Activated T-helper 1 cell treated with anti-CD3 and anti-CD28 coated beads, Interleukin-12 subunit alpha, Interleukin-12 subunit beta, Interleukin-2, Interleukin-4 antibody, amounts not matched to agents 30 ng/mL and 10 ng/mL and 1 ng/mL, durations not matched to agents 14 hours and 24 hours and 36 hours (primary cell): ENCODE results near the gene PPP2R5C. TPM values are rescaled to one million over a fixed set of nuclear protein-coding genes. Genes with fewer than 3 reads are reported as not detected.

Experiments
- DNase-seq: peaks from one replicate; pipeline ENCODE4 v3.0.0; 2021; ENCODE audit warnings: low spot score
- H3K27ac Mint-ChIP-seq: one replicate; pipeline ENCODE4 v1.8.0; 2021; ENCODE audit warnings: mild to moderate bottlenecking, mixed read lengths
- H3K27me3 Mint-ChIP-seq: one replicate; pipeline ENCODE4 v1.8.0; 2022; ENCODE audit warnings: mild to moderate bottlenecking, moderate library complexity, mixed read lengths; ENCODE audit not compliant: insufficient read depth
- H3K36me3 Mint-ChIP-seq: one replicate; pipeline ENCODE4 v1.8.0; 2021; ENCODE audit warnings: low read depth, mixed read lengths
- H3K4me1 Mint-ChIP-seq: one replicate; pipeline ENCODE4 v1.8.0; 2021; ENCODE audit warnings: low read depth, mixed read lengths
- H3K4me3 Mint-ChIP-seq: one replicate; pipeline ENCODE4 v1.8.0; 2021; ENCODE audit warnings: mild to moderate bottlenecking, moderate library complexity, mixed read lengths
- H3K9me3 Mint-ChIP-seq: one replicate; pipeline ENCODE4 v1.8.0; 2021; ENCODE audit warnings: mixed read lengths
- intact Hi-C: fragments of 100-400 bp; cut with micrococcal nuclease; formaldehyde crosslinking; loops from one replicate; pipeline ENCODE4 v1.15.1; 2024
- total RNA-seq: library from RNA; stranded (reverse); gene quantifications from 2 replicates; pipeline ENCODE4 v1.2.3, GENCODE V29; 2022

Gene PPP2R5C
- total RNA-seq, 1 donor from 2014 or later, result 157 TPM

DNA sequence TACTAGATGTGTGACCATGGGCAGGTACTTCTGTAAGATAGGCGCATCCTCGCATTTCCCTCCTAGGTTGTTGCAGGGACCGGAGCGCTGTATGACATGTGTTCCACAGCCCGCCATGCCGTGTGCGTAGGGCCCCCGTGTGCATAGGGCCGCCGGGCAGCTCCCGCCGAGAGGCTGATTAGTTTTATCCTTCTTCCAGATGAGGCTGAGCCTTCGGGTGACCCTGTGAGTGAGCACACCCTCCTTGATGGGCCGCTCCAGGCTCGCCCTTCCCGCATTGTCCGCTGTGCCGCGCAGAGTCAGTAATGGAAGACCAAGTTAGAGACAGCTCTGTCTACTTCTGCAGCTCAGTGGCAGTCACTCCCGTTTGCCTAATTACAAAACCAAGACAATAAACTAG, 130.0 kb downstream of the PPP2R5C start:
- Mint-ChIP-seq H3K4me1 (no peaks in the 10 kb centered on the region), H3K27me3 (no peaks in the 10 kb centered on the region), H3K4me3 (no peak overlapping the region), H3K36me3 (peaks cover 41% of the 10 kb centered on the region), H3K9me3 (no peaks in the 10 kb centered on the region), H3K27ac (no peak overlapping the region)
- no peak for DNase-seq
- intact Hi-C loops, result no loop called here

DNA sequence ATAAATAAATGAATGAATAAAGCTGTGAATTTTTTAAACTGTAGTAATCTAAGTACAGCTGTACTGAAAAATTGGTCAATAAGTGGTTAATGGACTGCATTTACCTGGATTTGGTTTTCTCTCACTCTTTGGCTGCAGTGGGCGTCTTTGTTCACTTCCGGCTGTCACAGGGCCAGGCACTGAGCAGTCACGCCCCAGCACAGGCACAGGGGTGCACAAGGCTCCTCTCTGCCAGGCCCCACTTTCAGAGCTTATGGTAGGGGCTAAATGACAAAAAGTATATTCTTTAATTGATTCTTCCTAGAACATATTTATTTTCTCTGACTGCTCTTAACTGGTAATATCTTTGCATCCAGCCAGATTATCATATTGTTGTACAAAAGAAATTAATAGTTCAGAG, 132.2 kb downstream of the PPP2R5C start:
- H3K27me3 Mint-ChIP-seq, result no peaks in the 10 kb centered on the region
- no peak overlapping the region for H3K4me3 Mint-ChIP-seq
- H3K9me3 Mint-ChIP-seq, result no peaks in the 10 kb centered on the region
- DNase-seq, result no peak
- no peaks in the 10 kb centered on the region for H3K4me1 Mint-ChIP-seq
- no peak overlapping the region for H3K27ac Mint-ChIP-seq
- intact Hi-C loops, result no loop called here
- H3K36me3 Mint-ChIP-seq, result peaks cover 56% of the 10 kb centered on the region

DNA sequence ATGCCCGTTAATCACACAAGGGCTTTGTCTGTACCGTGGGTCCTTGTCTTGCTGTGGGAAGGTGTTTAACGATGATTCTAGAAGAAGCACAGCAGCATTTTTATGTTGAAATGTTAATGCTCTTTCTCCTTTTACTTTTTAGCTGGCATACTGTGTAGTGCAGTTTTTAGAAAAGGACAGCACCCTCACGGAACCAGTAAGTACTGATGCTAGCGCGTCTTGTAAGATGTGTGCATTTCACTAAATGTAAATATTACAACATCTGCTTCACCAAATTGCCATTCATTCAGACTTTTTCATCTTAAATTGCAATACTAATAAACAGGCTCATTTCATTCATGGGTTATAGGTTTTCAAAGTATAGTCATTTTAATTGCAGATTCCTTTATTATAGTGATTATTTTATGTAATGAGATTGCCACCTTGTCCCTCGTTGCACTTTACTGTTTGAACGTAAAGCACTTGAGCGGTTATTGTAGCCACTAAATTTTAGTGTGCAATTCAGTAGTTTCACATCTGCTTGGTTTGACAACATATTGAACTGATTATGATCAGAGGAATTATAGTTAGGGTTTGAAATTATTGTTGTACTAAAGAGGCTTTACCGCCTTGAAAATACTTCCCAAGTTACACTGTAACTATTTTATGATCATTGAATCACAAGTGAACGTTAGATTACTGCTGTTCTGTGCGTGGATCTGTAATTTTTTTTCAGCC, 133.0 kb downstream of the PPP2R5C start:
- H3K9me3 Mint-ChIP-seq, result no peaks in the 10 kb centered on the region
- H3K4me3 Mint-ChIP-seq, result no peak overlapping the region
- no peak for DNase-seq
- no peaks in the 10 kb centered on the region for H3K4me1 Mint-ChIP-seq
- no peaks in the 10 kb centered on the region for H3K27me3 Mint-ChIP-seq
- H3K36me3 Mint-ChIP-seq, result peaks cover 57% of the 10 kb centered on the region
- intact Hi-C loops, result no loop called here
- no peak overlapping the region for H3K27ac Mint-ChIP-seq

GRCh38 chr14:101895256-101895655, 133.7 kb downstream of the PPP2R5C start:
- DNase-seq, result no peak
- H3K4me3 Mint-ChIP-seq, result no peak overlapping the region
- H3K4me1 Mint-ChIP-seq, result no peaks in the 10 kb centered on the region
- H3K36me3 Mint-ChIP-seq, result peaks cover 54% of the 10 kb centered on the region
- H3K27me3 Mint-ChIP-seq, result no peaks in the 10 kb centered on the region
- no peak overlapping the region for H3K27ac Mint-ChIP-seq
- intact Hi-C loops, result no loop called here
- no peaks in the 10 kb centered on the region for H3K9me3 Mint-ChIP-seq

GRCh38 chr14:101897326-101897725, 135.8 kb downstream of the PPP2R5C start:
- Mint-ChIP-seq H3K9me3 (no peaks in the 10 kb centered on the region), H3K27me3 (no peaks in the 10 kb centered on the region), H3K36me3 (peaks cover 63% of the 10 kb centered on the region), H3K27ac (no peak overlapping the region), H3K4me3 (no peak overlapping the region), H3K4me1 (no peaks in the 10 kb centered on the region)
- no peak for DNase-seq
- intact Hi-C loops, result no loop called here

DNA sequence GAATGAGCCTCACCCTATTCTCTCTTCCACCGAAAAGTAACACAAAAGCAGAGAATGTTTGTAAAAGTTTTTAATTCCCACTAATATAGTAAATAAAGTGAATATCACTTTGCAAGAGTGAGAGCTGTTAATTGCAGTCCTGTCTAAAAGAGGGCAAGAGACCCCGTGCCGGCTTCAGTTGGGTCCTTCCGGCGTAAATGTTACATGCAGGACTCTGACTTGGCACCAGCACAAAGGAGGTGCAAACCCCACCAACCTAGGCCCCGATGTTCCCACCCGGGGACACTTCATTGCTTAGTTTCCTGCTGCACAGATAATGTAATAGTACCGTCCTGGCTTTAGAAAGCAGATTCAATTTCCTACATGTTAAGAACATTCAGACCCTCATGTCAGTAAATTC, 136.9 kb downstream of the PPP2R5C start:
- no peaks in the 10 kb centered on the region for H3K4me1 Mint-ChIP-seq
- peaks cover 70% of the 10 kb centered on the region for H3K36me3 Mint-ChIP-seq
- H3K4me3 Mint-ChIP-seq, result no peak overlapping the region
- H3K27ac Mint-ChIP-seq, result no peak overlapping the region
- DNase-seq, result no peak
- H3K9me3 Mint-ChIP-seq, result no peaks in the 10 kb centered on the region
- H3K27me3 Mint-ChIP-seq, result no peaks in the 10 kb centered on the region
- intact Hi-C loops, result no loop called here

DNA sequence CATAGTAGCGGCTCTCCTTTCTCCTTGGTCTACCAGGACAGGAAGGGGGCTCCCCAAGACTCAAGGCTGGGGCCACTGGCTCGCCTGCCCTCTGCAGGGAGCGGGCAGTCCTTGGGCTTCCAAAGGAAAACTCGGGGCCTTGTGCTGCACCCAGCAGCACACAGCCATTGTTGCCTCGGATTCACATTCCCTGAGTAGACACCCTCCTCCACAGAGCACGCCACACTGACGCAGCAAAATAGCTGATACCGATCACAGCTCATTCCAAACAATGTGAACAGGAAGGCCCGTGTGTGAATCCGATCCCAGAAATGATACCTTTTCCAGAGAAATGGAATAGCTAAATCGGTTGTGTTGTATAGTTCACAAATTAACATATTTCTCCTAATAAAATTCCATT, 137.8 kb downstream of the PPP2R5C start:
- H3K9me3 Mint-ChIP-seq, result no peaks in the 10 kb centered on the region
- no peak overlapping the region for H3K4me3 Mint-ChIP-seq
- no peaks in the 10 kb centered on the region for H3K27me3 Mint-ChIP-seq
- no peak for DNase-seq
- intact Hi-C loops, result no loop called here
- no peaks in the 10 kb centered on the region for H3K4me1 Mint-ChIP-seq
- no peak overlapping the region for H3K27ac Mint-ChIP-seq
- peaks cover 64% of the 10 kb centered on the region for H3K36me3 Mint-ChIP-seq

- Mint-ChIP-seq H3K27me3 (no peaks in the 10 kb centered on the region), H3K4me3 (no peak overlapping the region), H3K9me3 (no peaks in the 10 kb centered on the region), H3K36me3 (peaks cover 64% of the 10 kb centered on the region), H3K27ac (no peak overlapping the region), H3K4me1 (no peaks in the 10 kb centered on the region)
- intact Hi-C loops, result no loop called here
- no peak for DNase-seq
Observed at GRCh38 chr14:101900253-101900652, 138.7 kb downstream of the PPP2R5C start.

DNA sequence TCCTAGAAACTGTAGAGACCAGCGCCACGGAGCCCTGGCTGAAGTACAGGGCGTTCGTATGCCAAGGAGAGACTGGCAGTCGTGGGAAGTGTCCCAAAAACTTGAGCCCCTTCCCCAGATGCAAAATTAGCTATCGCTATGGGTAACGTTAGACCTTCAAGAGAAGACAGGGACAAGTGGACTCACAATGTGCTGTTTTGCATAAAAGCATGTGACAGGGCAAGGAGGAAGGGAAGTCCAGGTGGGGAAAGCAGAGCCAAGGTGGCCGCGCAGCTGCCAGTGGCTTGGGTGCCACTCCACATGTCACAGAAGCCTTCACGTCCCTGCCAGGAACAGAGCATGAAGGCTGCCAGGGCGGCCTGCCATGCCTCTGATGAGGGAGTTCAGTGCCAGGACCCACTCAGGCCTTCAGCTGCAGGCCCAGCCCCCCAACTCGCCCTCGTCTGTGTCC, 141.6 kb downstream of the PPP2R5C start:
- peaks cover 57% of the 10 kb centered on the region for H3K36me3 Mint-ChIP-seq
- no peak overlapping the region for H3K27ac Mint-ChIP-seq
- no peak for DNase-seq
- no peaks in the 10 kb centered on the region for H3K9me3 Mint-ChIP-seq
- H3K4me1 Mint-ChIP-seq, result no peaks in the 10 kb centered on the region
- H3K4me3 Mint-ChIP-seq, result no peak overlapping the region
- H3K27me3 Mint-ChIP-seq, result no peaks in the 10 kb centered on the region
- intact Hi-C loops, result no loop called here

GRCh38 chr14:101905614-101906013, 144.1 kb downstream of the PPP2R5C start:
- H3K4me3 Mint-ChIP-seq, result no peak overlapping the region
- intact Hi-C loops, result no loop called here
- H3K9me3 Mint-ChIP-seq, result no peaks in the 10 kb centered on the region
- peak overlapping the region; percentile 14 for H3K27ac Mint-ChIP-seq
- H3K36me3 Mint-ChIP-seq, result peaks cover 56% of the 10 kb centered on the region
- H3K27me3 Mint-ChIP-seq, result no peaks in the 10 kb centered on the region
- no peaks in the 10 kb centered on the region for H3K4me1 Mint-ChIP-seq
- no peak for DNase-seq

DNA sequence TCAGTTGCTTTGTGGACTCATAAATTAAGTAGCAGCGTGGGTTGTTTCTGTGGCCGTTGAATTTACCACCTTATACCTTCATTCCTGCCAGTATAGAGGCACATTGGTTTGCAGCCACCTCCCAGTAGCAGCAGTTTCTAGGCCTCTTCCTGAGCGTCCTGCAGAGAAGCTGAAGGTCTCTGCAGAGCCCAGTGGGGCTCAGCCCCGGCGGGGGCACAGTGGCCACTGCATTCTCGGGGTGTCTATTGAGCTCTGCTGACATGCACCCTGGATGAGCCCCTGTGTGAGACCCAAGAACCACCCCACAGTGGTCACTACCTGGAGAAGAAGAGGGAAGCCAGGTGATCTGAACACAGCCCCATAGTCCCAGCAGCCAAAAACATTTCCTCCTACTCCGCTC, 145.1 kb downstream of the PPP2R5C start:
- Mint-ChIP-seq H3K27me3 (no peaks in the 10 kb centered on the region), H3K4me3 (no peak overlapping the region), H3K9me3 (no peaks in the 10 kb centered on the region), H3K36me3 (peaks cover 50% of the 10 kb centered on the region), H3K4me1 (no peaks in the 10 kb centered on the region), H3K27ac (no peak overlapping the region)
- DNase-seq, result no peak
- intact Hi-C loops, result no loop called here

GRCh38 chr14:101907619-101908018, 146.1 kb downstream of the PPP2R5C start:
- intact Hi-C loops, result no loop called here

DNA sequence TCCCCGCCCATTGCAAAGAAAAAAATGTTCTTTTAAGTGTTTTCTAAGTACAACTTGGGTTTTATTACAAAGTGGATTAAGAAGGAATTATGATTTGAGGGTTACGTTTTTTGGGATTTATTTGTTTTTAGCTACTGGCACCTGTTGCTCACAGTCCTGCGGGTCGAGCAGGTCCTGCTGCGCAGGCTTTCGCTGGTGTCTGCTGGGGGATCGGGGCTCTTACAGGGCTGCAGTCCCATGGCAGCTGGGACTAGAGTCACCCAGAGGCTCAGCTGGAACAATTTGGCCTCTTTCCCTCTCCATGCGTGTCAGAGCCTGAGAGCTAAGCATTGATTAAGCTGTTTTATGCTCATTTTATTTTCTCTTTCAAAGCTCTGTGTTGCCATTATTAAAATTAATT, 147.3 kb downstream of the PPP2R5C start:
- H3K4me1 Mint-ChIP-seq, result no peaks in the 10 kb centered on the region
- no peaks in the 10 kb centered on the region for H3K27me3 Mint-ChIP-seq
- H3K4me3 Mint-ChIP-seq, result no peak overlapping the region
- H3K27ac Mint-ChIP-seq, result no peak overlapping the region
- no peak for DNase-seq
- intact Hi-C loops, result no loop called here
- H3K36me3 Mint-ChIP-seq, result peaks cover 46% of the 10 kb centered on the region
- H3K9me3 Mint-ChIP-seq, result no peaks in the 10 kb centered on the region

More at GRCh38 chr14:101907619-101908018, 146.1 kb downstream of the PPP2R5C start:
- H3K4me1 Mint-ChIP-seq, result no peaks in the 10 kb centered on the region
- H3K36me3 Mint-ChIP-seq, result peaks cover 52% of the 10 kb centered on the region
- no peaks in the 10 kb centered on the region for H3K27me3 Mint-ChIP-seq
- no peak overlapping the region for H3K27ac Mint-ChIP-seq
- no peak for DNase-seq
- no peaks in the 10 kb centered on the region for H3K9me3 Mint-ChIP-seq
- no peak overlapping the region for H3K4me3 Mint-ChIP-seq
